Tibial nerve (tissue), 4 donors: ENCODE measurements around the gene ARL4D. TPM values are rescaled to one million over a fixed set of nuclear protein-coding genes. Genes with fewer than 3 reads are reported as not detected.

Experiments used
- DNase-seq, 2 donors: peaks; one replicate each; pipeline ENCODE4 v3.0.0-alpha.2; 2019; ENCODE audit warnings: low spot score in 2 of 2
- H3K27ac ChIP-seq, 4 donors: fragments of 200-600 bp; sonication (generic) in 3 of 4; one replicate each; pipeline ENCODE4 v1.5.1; 2017 to 2019; ENCODE audit warnings: mild to moderate bottlenecking in 1 of 4
- H3K27me3 ChIP-seq, 2 donors: fragments of 200-600 bp; sonication (generic) in 1 of 2; one replicate each; pipeline versions ENCODE4 v1.5.1 to v1.6.0; 2017 to 2019
- H3K36me3 ChIP-seq, 3 donors: fragments of 200-600 bp; sonication (generic); one replicate each; pipeline ENCODE4 v1.5.1; 2018 to 2019
- H3K4me1 ChIP-seq, 4 donors: fragments of 200-600 bp; sonication (generic) in 3 of 4; one replicate each; pipeline ENCODE4 v1.5.1; 2017 to 2019
- H3K4me3 ChIP-seq, 4 donors: fragments of 200-600 bp; sonication (generic) in 3 of 4; one replicate each; pipeline ENCODE4 v1.5.1; 2017 to 2019; ENCODE audit warnings: mild to moderate bottlenecking in 1 of 4, moderate library complexity in 1 of 4
- H3K9me3 ChIP-seq, 4 donors: fragments of 200-600 bp; sonication (generic) in 3 of 4; one replicate each; pipeline ENCODE4 v1.5.1; 2017 to 2019
- EP300 ChIP-seq, 2 donors: sonication (generic); formaldehyde crosslinking; IDR thresholded peaks; one replicate each; pipeline ENCODE4 v1.6.1; 2017; ENCODE audit warnings: antibody characterized with exemption in 2 of 2, mild to moderate bottlenecking in 1 of 2
- POLR2A ChIP-seq, 2 donors: fragments of 450-650 bp; IDR thresholded peaks; one replicate each; pipeline ENCODE4 v1.6.1; 2017; ENCODE audit warnings: antibody characterized with exemption in 2 of 2, mild to moderate bottlenecking in 2 of 2, moderate library complexity in 2 of 2
- WGBS, 2 donors: methylation state at CpG; one replicate each; pipeline ENCODE4 v1.1.5; 2018; 5-methylcytosine and 5-hydroxymethylcytosine counted together
- total RNA-seq, 4 donors: library from RNA; depleted of rRNA; stranded (reverse); fragments of >200 nt; gene quantifications; one replicate each; pipeline ENCODE4 v1.1.0, GENCODE V29; 2016
- TF ChIP-seq, protein P1 (sequence below), 5 experiments: fragments of 200-600 bp in 3 of 5; fragments of 450-650 bp in 2 of 5; sonication (generic) in 3 of 5; IDR thresholded peaks; one replicate each; pipeline ENCODE4 v1.5.1; 2016 to 2019; ENCODE audit warnings: antibody characterized with exemption in 5 of 5, mild to moderate bottlenecking in 3 of 5, moderate library complexity in 2 of 5

Gene ARL4D
- total RNA-seq, 4 donors from 2014 or later: 27.9 to 65.8 (median 53.0) TPM

DNA sequence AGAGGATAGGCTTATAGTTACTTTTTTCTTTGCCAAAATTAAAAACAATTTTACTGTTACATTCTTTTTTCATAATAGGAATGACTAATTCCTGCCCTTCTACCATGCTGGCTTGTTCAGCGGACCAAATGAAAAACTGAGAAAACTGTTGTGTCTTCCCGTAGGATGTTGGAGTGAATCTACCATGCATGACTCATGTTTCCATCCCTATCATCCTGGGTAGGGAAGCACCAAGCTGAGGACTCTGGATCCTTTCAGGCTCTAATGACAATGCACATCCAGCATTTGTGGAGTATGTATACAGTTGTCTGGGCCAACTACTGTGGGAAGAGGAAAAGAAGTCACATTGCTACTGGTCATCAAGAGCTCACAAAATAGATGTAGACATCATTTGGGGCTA lies 43.9 kb downstream of the ARL4D start:
- TF ChIP-seq POLR2A (IDR thresholded peaks at IDR 0.05): no peak
- TF ChIP-seq, protein P1, sequence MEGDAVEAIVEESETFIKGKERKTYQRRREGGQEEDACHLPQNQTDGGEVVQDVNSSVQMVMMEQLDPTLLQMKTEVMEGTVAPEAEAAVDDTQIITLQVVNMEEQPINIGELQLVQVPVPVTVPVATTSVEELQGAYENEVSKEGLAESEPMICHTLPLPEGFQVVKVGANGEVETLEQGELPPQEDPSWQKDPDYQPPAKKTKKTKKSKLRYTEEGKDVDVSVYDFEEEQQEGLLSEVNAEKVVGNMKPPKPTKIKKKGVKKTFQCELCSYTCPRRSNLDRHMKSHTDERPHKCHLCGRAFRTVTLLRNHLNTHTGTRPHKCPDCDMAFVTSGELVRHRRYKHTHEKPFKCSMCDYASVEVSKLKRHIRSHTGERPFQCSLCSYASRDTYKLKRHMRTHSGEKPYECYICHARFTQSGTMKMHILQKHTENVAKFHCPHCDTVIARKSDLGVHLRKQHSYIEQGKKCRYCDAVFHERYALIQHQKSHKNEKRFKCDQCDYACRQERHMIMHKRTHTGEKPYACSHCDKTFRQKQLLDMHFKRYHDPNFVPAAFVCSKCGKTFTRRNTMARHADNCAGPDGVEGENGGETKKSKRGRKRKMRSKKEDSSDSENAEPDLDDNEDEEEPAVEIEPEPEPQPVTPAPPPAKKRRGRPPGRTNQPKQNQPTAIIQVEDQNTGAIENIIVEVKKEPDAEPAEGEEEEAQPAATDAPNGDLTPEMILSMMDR (IDR thresholded peaks at IDR 0.05): no peak
- TF ChIP-seq EP300 (IDR thresholded peaks at IDR 0.05): no peak
- Histone ChIP-seq H3K9me3 (no peaks in the 10 kb centered on the region), H3K36me3 (no peaks in the 10 kb centered on the region), H3K27ac (peak overlapping the region in 1 of 4 donors; percentile 27), H3K4me1 (peaks cover 0 to 7% (median 0%) of the 10 kb centered on the region in 4 donors), H3K27me3 (no peaks in the 10 kb centered on the region), H3K4me3 (no peak overlapping the region)
- 23 to 46% methylated on average over 2 of the region's 2 CpGs for WGBS, 2 donors
- no peak for DNase-seq

DNA sequence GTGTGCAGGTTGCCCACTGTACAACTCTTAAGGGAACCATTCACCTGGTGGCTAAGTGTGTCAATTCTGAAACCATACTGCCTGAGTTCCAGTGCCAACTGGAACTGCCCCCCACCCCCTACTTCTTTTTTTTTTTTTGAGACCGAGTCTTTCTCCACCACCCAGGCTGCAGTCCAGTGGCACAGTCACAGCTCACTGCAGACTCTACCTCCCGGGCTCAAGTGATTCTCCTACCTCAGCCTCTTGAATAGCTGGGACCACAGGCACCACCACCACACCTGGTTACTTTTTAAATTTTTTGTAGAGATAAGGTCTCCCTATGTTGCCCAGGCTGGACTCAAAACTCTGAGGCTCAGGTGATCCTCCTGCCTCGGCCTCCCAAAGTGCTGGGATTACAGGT lies 44.6 kb downstream of the ARL4D start:
- 90 to 93% methylated on average over 3 of the region's 3 CpGs for WGBS, 2 donors
- DNase-seq: no peak
- H3K27ac ChIP-seq: peak overlapping the region in 1 of 4 donors; percentile 27

DNA sequence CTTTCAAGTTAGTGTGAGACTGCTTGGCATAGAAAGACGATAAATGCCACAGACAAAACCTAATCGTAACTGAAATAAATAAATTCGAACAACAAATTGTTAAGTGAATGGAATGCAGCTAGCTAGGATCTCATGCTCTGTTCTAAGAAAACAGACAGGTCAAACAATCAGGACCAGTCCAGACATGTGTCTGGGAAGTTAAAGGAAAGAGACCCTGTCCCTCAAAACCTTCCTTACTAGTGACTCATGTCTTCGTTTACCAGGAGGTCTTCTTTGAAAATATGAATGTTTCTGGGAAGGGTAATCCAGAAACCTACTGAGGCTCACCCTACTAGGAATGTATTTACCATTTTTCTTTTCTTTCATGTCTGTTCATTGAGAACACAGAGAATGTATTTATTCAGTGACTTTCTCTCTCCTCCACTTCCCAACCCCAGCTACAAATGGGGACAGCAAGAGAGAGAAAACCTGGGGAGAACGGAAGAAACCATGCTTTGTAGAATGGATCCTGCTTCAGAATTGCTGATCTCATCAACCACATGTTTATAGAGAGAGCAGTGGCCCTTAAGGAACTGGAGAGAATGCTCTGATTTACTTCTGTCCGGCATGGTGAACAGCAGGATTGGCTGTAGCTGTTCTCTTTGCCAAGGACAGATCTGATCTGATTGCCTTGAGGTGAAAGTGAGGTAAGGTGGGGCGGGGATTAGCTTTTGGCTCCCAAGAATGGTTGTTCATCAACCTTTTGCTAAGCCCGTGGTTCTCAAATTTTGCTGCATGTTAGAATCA lies 45.6 kb downstream of the ARL4D start:
- no peak overlapping the region for H3K4me3 ChIP-seq
- TF ChIP-seq POLR2A (IDR thresholded peaks at IDR 0.05) (no peak), EP300 (IDR thresholded peaks at IDR 0.05) (no peak)
- TF ChIP-seq, protein P1 (IDR thresholded peaks at IDR 0.05): no peak
- H3K27me3 ChIP-seq: no peaks in the 10 kb centered on the region
- DNase-seq: no peak
- H3K4me1 ChIP-seq: peaks cover 0 to 7% (median 0%) of the 10 kb centered on the region in 4 donors
- 58 to 59% methylated on average over 8 of the region's 8 CpGs for WGBS, 2 donors
- no peaks in the 10 kb centered on the region for H3K36me3 ChIP-seq
- H3K27ac ChIP-seq: no peak overlapping the region
- H3K9me3 ChIP-seq: no peaks in the 10 kb centered on the region

More for the DNA sequence above, 44.6 kb downstream of the ARL4D start:
- Histone ChIP-seq H3K4me3 (no peak overlapping the region), H3K9me3 (no peaks in the 10 kb centered on the region), H3K4me1 (peaks cover 0 to 7% (median 0%) of the 10 kb centered on the region in 4 donors), H3K36me3 (no peaks in the 10 kb centered on the region), H3K27me3 (no peaks in the 10 kb centered on the region)
- TF ChIP-seq POLR2A (IDR thresholded peaks at IDR 0.05): no peak
- TF ChIP-seq EP300 (IDR thresholded peaks at IDR 0.05): no peak
- TF ChIP-seq, protein P1 (IDR thresholded peaks at IDR 0.05): no peak

DNA sequence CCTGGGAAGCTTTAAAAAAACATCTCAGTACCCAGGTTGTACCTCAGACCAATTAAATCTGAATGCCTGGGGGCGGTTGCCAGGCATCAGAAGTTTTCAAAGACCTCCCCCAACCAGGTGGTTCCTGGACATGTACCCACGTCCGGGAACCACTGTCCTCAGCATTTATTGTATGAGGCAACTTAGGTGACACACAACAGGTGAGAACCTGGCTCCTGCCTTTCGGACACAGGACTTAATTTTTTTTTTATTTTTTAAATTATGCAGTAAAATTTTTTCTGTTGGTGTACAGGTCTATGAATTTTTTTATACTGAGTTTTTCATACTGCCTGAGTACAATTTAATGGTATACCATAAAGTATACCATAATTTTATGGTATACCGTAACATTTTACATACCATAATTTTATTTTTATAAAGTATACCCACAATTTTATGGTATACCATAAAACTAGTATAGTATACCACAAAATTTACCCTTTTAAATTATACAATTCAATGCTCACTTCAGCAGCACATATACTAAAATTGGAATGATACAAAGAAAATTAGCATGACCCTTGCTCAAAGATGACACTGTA lies 46.3 kb downstream of the ARL4D start:
- 60 to 73% methylated on average over 5 of the region's 5 CpGs for WGBS, 2 donors

More for the DNA sequence above, 46.3 kb downstream of the ARL4D start:
- no peaks in the 10 kb centered on the region for H3K9me3 ChIP-seq
- H3K4me3 ChIP-seq: no peak overlapping the region
- TF ChIP-seq, protein P1 (IDR thresholded peaks at IDR 0.05): no peak
- no peak for TF ChIP-seq POLR2A (IDR thresholded peaks at IDR 0.05)
- no peak for TF ChIP-seq EP300 (IDR thresholded peaks at IDR 0.05)
- H3K27me3 ChIP-seq: no peaks in the 10 kb centered on the region
- no peak for DNase-seq
- peaks cover 0 to 14% (median 0%) of the 10 kb centered on the region in 4 donors for H3K4me1 ChIP-seq
- H3K36me3 ChIP-seq: no peaks in the 10 kb centered on the region
- H3K27ac ChIP-seq: no peak overlapping the region
